CD4-positive, alpha-beta T cell treated with Interleukin-15 for 4 hours (primary cell): ENCODE data around the gene NIP7.
A peak's percentile ranks its signal among the peaks of the same experiment; 100 is the strongest.
"Not testable (repeated sequence)": the region's sequence is repeated elsewhere in the genome, so short reads cannot be mapped to it uniquely, and the experiment has no call there.

Source experiments
- DNase-seq: peaks from one replicate; pipeline ENCODE4 v3.0.0-alpha.2; 2020; ENCODE audit warnings: low spot score

The NIP7 gene

GRCh38 chr16:69339289-69340094 is at the start of gene NIP7, which contains the start of gene COG8:
TSS of gene NIP7 (plus strand) at chr16:69339772. CDS start at chr16:69339830, 58 bp downstream.
TSS of gene COG8 (minus strand) at chr16:69339564. CDS start at chr16:69339552, 12 bp downstream.
- DNase-seq, result peak; percentile 95

DNA sequence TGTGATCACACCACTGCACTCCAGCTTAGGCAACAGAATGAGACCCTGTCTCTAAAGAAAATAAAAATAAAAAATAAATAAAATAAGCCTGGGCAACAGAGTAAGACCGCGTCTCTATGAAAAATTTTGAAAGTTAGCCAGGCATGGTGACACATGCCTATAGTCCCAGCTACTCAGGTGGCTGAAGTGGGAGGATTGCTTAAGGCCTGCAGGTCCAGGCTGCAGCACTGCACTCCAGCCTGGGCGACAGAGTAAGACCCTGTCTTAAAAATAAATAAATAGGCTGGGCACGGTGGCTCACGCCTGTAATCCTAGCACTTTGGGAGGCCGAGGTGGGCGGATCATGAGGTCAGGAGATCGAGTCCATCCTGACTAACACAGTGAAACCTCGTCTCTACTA is 47.9 kb upstream of the NIP7 start:
- not testable (repeated sequence) for DNase-seq

DNA sequence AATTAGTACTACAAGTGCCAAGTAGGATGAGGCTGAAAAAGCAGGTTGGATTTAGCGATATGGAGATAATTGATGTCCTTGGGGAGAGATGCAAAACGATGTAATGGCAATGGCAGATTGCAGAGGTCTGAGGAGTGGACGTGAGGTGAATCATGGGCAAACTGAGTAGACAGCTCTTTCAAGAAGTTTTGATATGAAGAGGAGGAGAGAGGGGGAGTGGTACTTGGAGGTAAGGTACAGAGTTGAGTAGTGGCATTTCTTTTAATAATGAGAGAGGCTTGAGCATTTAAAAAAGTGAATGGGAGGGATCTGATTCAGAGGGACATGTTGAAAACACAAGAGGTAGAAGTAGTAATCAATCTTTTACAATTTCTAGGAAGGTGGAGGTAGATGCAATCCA is 46.2 kb upstream of the NIP7 start:
- no peak for DNase-seq

DNA sequence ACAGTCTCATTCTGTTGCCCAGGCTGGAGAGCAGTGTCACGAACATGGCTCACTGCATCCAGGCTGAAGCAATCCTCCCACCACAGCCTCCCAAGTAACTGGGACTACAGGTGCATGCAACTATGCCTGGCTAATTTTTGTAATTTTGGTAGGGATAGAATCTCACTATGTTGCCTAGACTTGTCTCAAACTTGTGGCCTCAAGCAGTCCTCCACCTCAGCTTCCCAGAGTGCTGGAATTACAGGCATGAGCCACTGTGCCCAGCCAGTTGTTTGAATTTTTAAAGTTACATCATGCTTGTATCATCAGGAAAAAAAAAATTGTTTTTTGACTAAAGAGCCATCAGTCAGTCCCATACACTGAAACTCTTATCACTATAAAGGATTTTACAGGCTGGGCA is 45.5 kb upstream of the NIP7 start:
- no peak for DNase-seq

DNA sequence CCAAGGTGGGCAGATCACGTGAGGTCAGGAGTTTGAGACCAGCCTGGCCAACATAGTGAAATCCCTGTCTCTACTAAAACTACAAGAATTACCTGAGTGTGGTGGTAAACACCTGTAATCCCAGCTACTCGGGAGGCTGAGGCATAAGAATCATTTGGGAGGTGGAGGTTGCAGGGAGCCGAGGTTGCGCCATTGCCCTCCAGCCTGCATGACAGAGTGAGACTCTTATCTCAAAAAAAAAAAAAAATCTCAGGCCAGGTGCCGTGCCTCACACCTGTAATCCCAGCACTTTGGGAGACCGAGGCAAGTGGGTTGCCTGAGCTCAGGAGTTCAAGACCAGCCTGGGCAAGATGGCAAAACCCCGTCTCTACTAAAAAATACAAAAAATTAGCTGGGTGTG is 42.8 kb upstream of the NIP7 start:
- not testable (repeated sequence) for DNase-seq

DNA sequence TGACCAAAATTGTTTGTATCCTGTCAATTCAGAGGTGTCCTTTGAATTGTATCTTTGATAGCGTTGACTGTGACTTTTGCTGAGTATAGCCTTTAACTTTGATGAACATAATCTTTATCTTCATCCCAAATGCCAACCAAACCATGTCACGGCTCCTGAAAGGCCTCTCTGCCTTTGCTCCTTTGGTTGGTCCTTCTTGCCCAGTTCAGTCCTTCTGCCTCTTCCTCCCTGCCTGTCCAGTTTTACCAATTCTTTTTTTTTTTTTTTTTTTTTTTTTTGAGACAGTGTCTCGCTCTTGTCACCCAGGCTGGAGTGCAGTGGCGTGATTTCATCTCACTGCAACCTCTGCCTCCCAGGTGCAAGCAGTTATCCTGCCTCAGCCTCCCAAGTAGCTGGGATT is 41.3 kb upstream of the NIP7 start:
- no peak for DNase-seq

DNA sequence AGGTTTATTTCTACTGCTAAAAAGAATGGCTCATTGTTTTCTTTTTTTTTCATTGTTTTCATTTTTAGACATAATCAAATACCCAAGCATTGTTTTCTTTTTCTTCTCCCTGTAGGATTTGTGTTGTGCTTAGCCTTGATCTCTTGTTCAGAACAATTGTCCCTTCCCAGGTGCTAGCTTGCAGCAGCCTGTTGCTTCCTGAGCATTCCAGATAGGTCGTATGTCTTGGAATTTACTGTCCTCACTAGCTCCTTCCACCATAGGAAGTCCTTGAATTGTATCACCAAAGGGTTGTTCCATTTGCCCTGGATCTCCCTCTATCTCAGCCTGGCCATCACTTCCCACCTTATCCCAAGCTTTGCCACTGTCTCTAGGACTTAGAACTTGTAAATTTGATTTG is 38.4 kb upstream of the NIP7 start:
- no peak for DNase-seq

- no peak for DNase-seq
These were observed 37.7 kb upstream of the NIP7 start for GRCh38 chr16:69301861-69302260.

DNA sequence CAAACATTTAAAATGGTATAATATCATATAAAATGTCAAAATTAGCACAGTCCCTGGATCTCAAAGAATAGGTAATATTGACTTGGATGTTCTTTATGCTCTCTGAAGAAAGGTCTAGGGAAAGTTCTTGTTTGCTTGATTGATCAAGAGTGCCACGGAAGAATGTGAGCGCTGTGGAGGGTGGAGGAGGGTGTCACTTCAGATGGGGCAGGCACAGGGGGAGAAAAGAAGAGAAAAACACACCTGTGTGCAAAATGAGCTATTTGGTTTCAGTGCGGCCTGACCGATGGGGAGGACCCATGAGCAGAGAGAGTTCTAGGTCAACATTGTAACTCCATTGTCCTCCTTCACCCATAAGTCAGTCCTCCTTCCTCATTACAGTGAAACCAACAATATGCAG is 37.3 kb upstream of the NIP7 start:
- no peak for DNase-seq

- no peak for DNase-seq
These were observed 33.5 kb upstream of the NIP7 start for GRCh38 chr16:69306031-69306430.

DNA sequence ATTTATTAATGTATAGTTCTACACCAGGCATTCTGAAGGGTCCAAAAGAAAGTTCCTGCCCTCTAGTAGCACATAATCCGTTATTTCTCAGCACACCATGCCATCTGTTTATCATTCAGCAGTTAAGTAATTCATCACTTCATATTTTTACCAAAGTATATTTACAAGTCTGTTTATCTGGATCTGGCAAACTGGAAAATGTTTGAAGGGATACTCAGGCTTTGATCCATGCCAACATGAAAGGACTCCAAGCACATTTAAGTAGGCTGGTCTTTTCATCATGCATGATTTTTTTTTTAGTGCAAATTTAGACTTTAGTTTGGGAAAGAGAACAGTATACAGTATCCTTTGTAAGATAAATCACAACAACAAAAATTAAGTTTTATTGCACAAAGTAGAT is 32.5 kb upstream of the NIP7 start:
- DNase-seq, result no peak

GRCh38 chr16:69307856-69308255 is 31.7 kb upstream of the NIP7 start:
- no peak for DNase-seq

DNA sequence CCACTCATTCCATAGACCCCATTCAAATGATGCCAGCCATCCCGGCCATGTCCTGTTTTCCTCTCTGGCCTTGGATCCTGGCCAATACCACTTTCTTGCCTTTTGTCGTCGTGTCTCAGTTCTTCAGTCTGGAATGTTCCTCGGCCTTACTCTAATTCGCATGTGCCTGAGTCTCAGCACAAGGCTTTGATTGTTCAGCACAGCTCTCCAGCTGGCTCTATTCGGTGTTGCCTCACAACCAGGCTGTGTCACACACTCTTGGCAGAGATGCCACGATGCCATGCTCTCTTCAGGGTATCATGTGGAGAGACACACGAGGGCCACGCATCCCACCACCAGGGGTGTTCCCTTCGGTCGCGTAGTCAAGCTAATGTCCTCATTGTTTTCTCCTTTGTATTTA is 30.3 kb upstream of the NIP7 start:
- DNase-seq, result no peak

DNA sequence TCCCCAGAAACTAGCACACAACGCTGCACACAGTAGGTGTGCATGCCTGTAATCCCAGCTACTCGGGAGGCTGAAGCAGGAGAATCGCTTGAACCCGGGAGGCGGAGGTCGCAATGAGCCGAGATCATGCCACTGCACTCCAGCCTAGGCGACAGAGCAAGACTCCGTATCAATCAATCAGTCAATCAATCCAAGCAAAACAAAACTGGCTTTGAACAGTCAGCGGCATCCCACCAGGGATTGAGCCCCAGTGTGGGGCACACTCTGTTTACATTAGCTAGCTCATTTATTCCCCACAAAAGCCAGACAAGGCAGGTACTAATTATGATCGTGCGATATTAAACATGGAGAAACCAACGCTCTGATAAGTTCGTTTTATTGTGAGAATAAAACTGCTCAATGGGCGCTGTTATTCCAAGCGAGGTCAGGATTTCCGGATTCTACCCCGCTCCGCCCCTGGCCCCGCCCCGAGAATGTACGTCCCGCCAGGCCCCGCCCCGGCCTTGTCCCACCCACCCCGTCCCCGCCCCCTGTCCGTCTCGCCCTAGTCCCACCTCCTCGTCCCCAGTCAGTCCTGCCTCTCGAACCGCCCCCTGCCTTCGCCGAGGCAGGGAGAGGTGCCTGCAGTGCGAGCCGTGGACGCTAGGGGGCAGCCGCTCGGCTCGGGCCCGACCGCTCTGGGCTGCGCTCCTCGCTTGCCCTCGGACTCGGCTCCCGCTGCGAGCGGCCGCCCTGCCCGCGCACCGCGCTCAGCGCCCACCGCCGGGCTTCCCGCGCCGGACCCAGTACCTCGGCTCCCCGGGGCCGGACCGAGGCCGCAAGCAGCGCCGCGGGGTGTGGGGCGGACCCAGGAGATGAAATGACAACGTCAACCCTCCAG is 28.7 kb upstream of the NIP7 start, which contains the start of gene VPS4A:
VPS4A (plus strand) TSS at position 698 of the 880 bp plus-strand sequence; CDS start at position 860, 162 bp downstream.
- peak; percentile 98 for DNase-seq

DNA sequence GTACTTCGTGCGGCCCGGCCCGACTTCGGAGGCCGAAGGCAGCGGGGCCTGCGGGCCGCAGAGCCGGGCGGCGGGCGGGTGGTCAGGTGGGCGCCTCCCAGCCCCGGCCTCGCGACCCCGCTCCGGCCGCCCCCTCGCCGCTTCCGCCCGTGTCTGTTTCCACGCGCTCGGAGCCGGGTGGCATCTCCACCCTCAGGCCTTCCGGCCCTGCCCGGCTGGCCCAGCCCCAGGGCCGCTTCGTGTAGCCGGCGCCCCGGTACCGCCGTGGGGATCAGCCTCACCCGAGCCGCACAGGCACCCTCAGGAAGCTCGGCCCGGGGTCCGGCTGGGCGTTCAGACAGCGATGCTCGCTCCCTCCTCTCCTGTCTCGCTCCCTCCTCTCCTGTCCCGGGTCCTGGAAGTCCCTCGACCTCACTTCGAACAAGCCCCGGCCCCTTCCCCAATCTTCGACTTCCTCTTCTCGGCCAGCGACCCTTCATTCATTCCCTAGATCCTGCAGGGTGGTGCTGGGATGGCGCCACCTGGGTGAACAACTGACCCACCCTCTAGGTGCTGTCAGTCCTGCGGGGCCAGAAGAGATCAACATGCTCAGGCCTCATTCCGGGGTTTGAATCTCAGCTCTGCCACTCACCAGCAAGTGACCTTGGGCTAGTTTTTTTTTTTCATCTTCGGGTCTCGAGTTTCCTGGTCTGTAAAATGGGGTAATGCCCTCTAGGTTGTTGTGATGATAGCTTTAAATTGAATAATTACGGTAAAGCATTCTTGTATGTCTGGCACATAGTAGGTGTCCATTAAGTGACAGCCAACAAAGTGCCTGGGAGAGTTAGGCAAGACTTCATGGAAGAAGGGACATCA is 27.8 kb upstream of the NIP7 start:
- DNase-seq, result peak; percentile 17

DNA sequence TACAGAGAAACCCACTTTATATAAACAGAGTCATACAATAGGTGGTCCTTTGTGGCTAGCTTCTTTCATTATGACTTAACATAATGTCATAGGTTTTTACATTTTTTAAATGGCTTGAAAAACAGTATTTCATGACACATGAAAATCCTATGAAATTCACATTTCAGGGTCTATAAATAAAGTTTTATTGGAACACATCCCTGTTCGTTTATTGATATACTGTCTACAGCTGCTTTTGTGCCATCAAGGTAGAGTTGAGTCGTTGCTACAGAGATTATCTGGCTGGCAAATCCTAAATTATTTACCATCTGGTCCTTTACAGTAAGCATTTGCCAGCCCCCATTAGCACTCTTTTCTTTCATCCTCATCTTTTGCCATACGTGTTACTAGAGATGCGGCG is 26.1 kb upstream of the NIP7 start:
- DNase-seq, result no peak

DNA sequence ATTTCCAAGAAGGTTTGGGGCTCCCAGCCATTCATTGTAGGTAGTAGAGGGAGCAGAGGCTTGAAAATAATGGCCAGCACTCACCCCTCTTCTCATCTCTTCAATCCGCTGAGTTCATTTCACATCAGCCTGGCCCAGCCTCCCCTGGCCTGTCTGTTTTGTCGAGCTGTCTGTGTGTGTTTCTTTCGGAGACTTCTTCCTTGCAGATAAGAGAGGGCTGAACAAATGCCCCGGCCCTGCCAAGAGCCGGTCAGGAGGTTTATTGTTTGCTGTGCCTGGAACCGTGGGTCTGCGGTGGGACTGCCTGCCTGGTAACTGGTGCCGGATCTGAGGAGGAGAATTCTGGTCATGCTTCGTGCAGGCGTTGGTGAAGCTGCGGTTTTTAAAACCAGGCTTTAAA is 25.0 kb upstream of the NIP7 start:
- DNase-seq, result no peak

GRCh38 chr16:69315486-69316311 is 23.9 kb upstream of the NIP7 start:
- no peak for DNase-seq

DNA sequence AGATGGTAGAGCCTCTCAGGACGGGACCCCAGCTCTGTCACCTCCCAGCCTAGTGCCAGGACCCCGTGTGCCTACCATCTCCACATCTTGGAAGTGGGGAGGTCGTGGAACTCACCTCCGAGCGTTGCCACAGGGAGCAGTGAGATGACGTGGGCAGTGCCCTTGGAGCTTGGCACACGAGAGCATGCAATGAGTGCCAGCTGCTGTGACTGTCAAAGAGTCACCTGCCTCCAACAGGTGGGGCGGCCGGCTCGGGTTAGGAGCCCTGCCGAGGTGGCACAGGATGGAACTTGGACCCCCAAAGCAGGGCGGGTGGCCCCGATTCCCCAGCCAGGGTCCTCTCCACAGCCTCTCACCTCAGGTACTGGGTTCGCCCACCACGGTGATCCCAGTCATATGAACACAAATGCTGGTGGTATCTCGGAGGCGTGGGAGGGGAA is 23.0 kb upstream of the NIP7 start:
- DNase-seq, result no peak

DNA sequence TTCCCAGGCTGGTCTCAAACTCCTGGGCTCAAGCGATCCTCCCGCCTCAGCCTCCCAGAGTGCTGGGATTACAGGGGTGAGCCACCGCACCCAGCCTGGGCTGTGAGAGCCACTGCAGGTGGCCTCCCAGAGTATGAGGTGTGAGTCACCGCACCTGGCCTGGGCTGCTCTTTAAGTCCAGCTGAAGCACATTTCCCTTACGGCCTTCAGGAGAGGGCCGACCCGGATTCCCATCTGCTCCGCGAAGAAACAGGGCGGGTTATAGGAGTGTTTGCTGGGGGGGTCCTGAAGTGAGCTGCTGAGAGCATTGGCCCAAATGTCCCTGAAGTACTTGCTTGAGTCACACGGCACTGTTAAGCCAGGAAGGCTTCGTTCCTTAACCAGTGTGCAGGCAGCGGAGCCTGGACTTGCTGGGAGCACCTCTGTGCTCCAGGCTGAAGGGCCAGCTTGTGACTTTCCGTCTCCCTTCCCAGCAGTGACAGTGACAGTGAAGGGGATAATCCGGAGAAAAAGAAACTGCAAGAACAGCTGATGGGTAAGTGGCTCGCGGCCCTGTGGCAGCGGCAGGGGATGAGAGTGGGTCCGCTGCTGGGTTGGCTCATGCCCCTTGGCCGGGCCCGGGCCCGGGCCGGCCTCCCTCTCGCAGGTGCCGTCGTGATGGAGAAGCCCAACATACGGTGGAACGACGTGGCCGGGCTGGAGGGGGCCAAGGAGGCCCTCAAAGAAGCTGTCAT is 21.2 kb upstream of the NIP7 start:
- DNase-seq, result no peak
